ENCODE results near the gene KLC3. TPM values are rescaled to one million over a fixed set of nuclear protein-coding genes. Genes with fewer than 3 reads are reported as not detected.

The KLC3 gene
- total RNA-seq, 1 experiment from 2014 or later = 23.4 TPM

GRCh38 chr19:45352471-45352870 lies 11.9 kb downstream of the KLC3 start:
- Histone ChIP-seq H3K36me3 (ENCODE audit: low read depth, low read length) (no peaks in the 10 kb centered on the region), H3K9ac (ENCODE audit: low read length) (no peak overlapping the region), H3K4me3 (ENCODE audit: low read length) (no peak overlapping the region), H3K4me1 (ENCODE audit: insufficient read depth, low read length) (no peaks in the 10 kb centered on the region), H3K27me3 (ENCODE audit: low read length) (no peaks in the 10 kb centered on the region), H2AFZ (ENCODE audit: low read length) (no peak overlapping the region), H4K20me1 (ENCODE audit: low read length) (no peaks in the 10 kb centered on the region), H3K9me2 (replicated peaks; ENCODE audit: low read length) (no peaks in the 10 kb centered on the region), H3K4me2 (ENCODE audit: low read length) (no peak overlapping the region), H3K27ac (ENCODE audit: low read length) (no peak overlapping the region), H3F3A (ENCODE audit: low read length, unreplicated experiment) (no peaks in the 10 kb centered on the region), H3K9me3 (ENCODE audit: low read length) (no peaks in the 10 kb centered on the region), H3K79me2 (ENCODE audit: low read length) (no peaks in the 10 kb centered on the region)
- ChIA-PET CTCF (no interaction called here), POLR2A (ENCODE audit: unreplicated experiment) (no interaction called here)
- BruUV-seq (replicated peaks) = no TSS peak
- no peak for DNase-seq
- ATAC-seq = no peak
- intact Hi-C loops (cut with micrococcal nuclease) = no loop called here
- TF ChIP-seq EZH2 (IDR thresholded peaks at IDR 0.05; ENCODE audit: low read length, unreplicated experiment) (no peak), CTCF (conservative IDR thresholded peaks at IDR 0.05; ENCODE audit: low read depth, low read length) (no peak), EZH2phosphoT487 (IDR thresholded peaks at IDR 0.05; ENCODE audit: borderline replicate concordance, low read length) (no peak)

DNA sequence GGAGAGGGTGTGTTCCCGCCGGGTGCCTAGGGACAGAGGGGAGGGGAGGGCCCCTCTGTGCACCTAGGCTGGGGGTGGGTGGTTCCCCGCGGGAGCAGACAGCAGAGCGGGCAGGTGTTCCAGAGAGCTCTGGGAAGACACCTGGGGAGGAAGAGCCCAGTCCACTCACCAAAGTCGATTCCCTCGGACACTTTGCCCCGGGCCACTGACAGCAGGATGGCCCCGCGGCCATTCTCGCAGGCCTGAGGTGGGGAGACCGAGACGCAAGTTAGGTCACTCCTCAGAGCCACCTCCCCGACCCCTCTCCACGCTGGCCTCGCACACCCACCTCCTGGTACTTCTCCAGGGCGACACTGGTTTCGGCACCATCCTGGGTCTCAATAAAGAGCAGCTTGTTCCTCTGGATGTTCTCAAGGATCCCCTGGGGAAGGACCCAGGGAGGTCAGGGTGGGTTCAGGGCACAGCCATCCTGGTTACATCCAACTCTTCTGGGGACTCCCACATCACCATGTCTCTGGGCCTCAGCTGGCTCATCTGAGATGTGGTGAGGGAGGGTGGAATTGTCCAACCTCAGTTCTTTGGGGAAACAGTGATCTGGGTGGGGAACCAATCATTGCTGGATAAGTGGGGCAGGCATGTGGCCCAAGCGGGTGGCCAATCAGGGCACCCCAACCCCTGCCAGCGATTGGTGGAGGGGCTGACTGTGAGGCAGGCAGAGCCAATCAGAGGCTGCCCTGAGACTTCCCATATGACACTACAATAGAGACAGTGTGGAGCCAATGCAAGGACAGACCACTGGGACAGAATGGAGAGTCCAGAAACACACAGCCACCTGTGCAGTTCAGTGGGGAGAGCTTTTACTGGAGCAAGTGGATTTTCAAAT lies 12.6 kb downstream of the KLC3 start:
- Histone ChIP-seq H3K27ac (ENCODE audit: low read length) (no peak overlapping the region), H3K4me3 (ENCODE audit: low read length) (no peak overlapping the region), H3K4me1 (ENCODE audit: insufficient read depth, low read length) (no peaks in the 10 kb centered on the region), H3K4me2 (ENCODE audit: low read length) (no peak overlapping the region), H2AFZ (ENCODE audit: low read length) (no peak overlapping the region), H3F3A (ENCODE audit: low read length, unreplicated experiment) (no peaks in the 10 kb centered on the region), H3K27me3 (ENCODE audit: low read length) (no peaks in the 10 kb centered on the region), H3K79me2 (ENCODE audit: low read length) (no peaks in the 10 kb centered on the region), H3K36me3 (ENCODE audit: low read depth, low read length) (no peaks in the 10 kb centered on the region), H3K9me2 (replicated peaks; ENCODE audit: low read length) (no peaks in the 10 kb centered on the region), H4K20me1 (ENCODE audit: low read length) (no peaks in the 10 kb centered on the region), H3K9ac (ENCODE audit: low read length) (no peak overlapping the region), H3K9me3 (ENCODE audit: low read length) (no peaks in the 10 kb centered on the region)
- DNase-seq = no peak
- ChIA-PET POLR2A (ENCODE audit: unreplicated experiment) (no interaction called here), CTCF (no interaction called here)
- BruUV-seq (replicated peaks) = no TSS peak
- TF ChIP-seq EZH2phosphoT487 (IDR thresholded peaks at IDR 0.05; ENCODE audit: borderline replicate concordance, low read length) = no peak
- TF ChIP-seq CTCF (conservative IDR thresholded peaks at IDR 0.05; ENCODE audit: low read depth, low read length) = no peak
- TF ChIP-seq EZH2 (IDR thresholded peaks at IDR 0.05; ENCODE audit: low read length, unreplicated experiment) = no peak
- intact Hi-C loops (cut with micrococcal nuclease) = no loop called here
- no peak for ATAC-seq

DNA sequence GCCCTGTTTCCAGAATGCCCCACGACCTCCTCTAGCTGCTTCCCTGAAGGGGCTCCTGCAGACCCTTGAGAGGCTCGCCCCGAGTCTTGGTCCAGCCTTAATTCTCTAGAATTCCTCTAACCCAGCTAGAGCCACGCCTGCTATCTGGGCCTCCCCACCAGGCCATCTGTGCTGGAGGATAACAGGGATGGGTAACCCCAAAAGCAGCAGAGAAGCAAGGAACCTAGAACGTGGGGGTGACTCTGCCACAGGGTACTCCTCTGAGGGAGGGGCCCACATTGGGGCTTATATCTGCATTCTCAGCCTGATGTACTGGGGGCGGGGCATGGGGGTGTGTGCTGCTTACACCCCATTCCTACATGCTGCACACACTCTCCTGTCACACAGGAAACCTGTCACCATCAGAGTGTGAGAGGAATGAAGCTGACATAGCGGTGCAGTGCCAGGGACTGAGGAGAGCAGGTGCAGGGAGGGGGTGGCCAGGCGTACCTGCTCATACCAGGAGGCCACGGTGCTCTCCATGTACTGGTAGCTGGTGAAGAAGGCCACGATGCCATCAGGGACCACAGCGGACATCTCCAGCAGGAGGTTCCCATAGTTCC lies 13.8 kb downstream of the KLC3 start:
- intact Hi-C loops (cut with micrococcal nuclease) = no loop called here
- no TSS peak for BruUV-seq (replicated peaks)
- TF ChIP-seq EZH2phosphoT487 (IDR thresholded peaks at IDR 0.05; ENCODE audit: borderline replicate concordance, low read length) (no peak), EZH2 (IDR thresholded peaks at IDR 0.05; ENCODE audit: low read length, unreplicated experiment) (no peak), CTCF (conservative IDR thresholded peaks at IDR 0.05; ENCODE audit: low read depth, low read length) (no peak)
- no peak overlapping the region for H3K4me3 ChIP-seq (ENCODE audit: low read length)
- no peak for DNase-seq
- no peaks in the 10 kb centered on the region for H3K9me3 ChIP-seq (ENCODE audit: low read length)
- H3K4me2 ChIP-seq (ENCODE audit: low read length) = no peak overlapping the region
- no peak overlapping the region for H3K9ac ChIP-seq (ENCODE audit: low read length)
- H3K4me1 ChIP-seq (ENCODE audit: insufficient read depth, low read length) = no peaks in the 10 kb centered on the region
- POLR2A ChIA-PET (ENCODE audit: unreplicated experiment) = no interaction called here
- H3K79me2 ChIP-seq (ENCODE audit: low read length) = no peaks in the 10 kb centered on the region
- no peaks in the 10 kb centered on the region for H3K9me2 ChIP-seq (replicated peaks; ENCODE audit: low read length)
- CTCF ChIA-PET = no interaction called here
- no peaks in the 10 kb centered on the region for H3F3A ChIP-seq (ENCODE audit: low read length, unreplicated experiment)
- H3K36me3 ChIP-seq (ENCODE audit: low read depth, low read length) = peaks cover 3% of the 10 kb centered on the region; the same call in 1 of the 2 replicates
- no peaks in the 10 kb centered on the region for H4K20me1 ChIP-seq (ENCODE audit: low read length)
- ATAC-seq = no peak
- H3K27me3 ChIP-seq (ENCODE audit: low read length) = no peaks in the 10 kb centered on the region
- H2AFZ ChIP-seq (ENCODE audit: low read length) = no peak overlapping the region
- H3K27ac ChIP-seq (ENCODE audit: low read length) = no peak overlapping the region
